ENCODE data around the gene CFTR.

GRCh38 chr7:117661328-117661727 lies 181.5 kb downstream of the CFTR start:
- TF ChIP-seq, protein P1, sequence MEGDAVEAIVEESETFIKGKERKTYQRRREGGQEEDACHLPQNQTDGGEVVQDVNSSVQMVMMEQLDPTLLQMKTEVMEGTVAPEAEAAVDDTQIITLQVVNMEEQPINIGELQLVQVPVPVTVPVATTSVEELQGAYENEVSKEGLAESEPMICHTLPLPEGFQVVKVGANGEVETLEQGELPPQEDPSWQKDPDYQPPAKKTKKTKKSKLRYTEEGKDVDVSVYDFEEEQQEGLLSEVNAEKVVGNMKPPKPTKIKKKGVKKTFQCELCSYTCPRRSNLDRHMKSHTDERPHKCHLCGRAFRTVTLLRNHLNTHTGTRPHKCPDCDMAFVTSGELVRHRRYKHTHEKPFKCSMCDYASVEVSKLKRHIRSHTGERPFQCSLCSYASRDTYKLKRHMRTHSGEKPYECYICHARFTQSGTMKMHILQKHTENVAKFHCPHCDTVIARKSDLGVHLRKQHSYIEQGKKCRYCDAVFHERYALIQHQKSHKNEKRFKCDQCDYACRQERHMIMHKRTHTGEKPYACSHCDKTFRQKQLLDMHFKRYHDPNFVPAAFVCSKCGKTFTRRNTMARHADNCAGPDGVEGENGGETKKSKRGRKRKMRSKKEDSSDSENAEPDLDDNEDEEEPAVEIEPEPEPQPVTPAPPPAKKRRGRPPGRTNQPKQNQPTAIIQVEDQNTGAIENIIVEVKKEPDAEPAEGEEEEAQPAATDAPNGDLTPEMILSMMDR (IDR thresholded peaks at IDR 0.05; ENCODE audit: low read depth, low read length), result no peak
- TF ChIP-seq EZH2phosphoT487 (IDR thresholded peaks at IDR 0.05; ENCODE audit: low read depth), result no peak

Data from OCI-LY3 (cell line).